Right renal cortex interstitium (tissue), 3 donors: Measurements from ENCODE around the gene CA10. TPM values are rescaled to one million over a fixed set of nuclear protein-coding genes. Genes with fewer than 3 reads are reported as not detected.

Experiments
- DNase-seq, 3 donors: peaks; one replicate each; pipeline ENCODE4 v3.0.0-alpha.2; 2013; ENCODE audit warnings: low read depth in 3 of 3, low spot score in 2 of 3
- polyA plus RNA-seq, 3 donors: library from polyadenylated mRNA; unstranded; fragments of 120-200 nt; gene quantifications; one replicate each; pipeline ENCODE4 v1.2.1, GENCODE V29; 2013; ENCODE audit not compliant: insufficient read length in 3 of 3

CA10 gene
- 10 to 100 TPM; 15.2 to 23.4 (median 17.3) TPM for polyA plus RNA-seq

DNA sequence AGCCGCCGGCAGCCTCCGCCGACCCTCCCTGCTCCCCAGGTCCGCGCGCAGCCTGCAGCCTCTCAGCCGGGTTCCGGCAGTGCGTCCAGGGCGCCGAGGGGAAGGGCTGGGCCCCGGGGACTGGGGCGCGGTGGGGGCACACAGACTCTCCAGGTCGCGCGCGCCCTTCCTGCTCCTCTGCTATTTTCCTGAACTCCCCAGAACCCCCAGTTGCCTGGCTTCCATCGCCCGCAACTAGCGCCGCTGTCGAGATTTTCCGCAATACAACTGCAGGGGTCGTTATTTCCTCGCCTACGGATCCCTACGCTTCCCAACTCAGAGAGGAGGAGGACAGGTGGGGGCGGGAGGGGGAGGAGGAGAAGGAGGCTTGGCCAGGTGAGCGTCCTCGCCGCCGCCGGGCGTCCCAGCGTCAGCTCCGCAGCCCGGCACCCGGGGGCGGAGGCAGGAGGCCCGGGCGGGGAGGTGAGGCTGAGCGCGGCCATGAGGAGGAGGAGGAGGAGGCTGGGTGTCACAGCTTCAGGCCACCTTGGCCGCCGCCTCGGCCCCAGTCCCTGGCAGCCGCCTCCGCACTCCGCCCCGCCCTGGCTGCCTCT is at the start of gene CA10:
TSS of gene CA10 (minus strand) at position 265 of the 593 bp plus-strand sequence.
- DNase-seq: no peak

DNA sequence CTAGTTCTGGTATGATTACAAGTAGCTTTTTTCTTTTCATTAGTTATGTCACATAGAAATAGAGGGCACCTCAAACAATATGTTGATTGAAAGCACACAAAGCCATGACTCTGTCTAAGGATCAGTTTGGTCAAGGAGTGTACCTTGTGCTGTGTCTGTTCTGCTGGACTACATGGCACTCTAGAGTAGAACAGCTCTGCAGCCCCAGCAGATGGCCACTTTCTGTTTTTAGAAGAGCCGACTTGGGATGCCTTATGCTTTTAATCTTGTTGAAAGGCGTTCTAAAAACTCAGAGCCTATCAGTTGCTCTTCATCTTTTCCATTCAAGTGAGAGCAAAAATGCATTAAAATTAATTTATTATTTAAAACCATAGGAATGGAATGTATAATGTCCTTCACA is 49.3 kb upstream of the CA10 start:
- no peak for DNase-seq

DNA sequence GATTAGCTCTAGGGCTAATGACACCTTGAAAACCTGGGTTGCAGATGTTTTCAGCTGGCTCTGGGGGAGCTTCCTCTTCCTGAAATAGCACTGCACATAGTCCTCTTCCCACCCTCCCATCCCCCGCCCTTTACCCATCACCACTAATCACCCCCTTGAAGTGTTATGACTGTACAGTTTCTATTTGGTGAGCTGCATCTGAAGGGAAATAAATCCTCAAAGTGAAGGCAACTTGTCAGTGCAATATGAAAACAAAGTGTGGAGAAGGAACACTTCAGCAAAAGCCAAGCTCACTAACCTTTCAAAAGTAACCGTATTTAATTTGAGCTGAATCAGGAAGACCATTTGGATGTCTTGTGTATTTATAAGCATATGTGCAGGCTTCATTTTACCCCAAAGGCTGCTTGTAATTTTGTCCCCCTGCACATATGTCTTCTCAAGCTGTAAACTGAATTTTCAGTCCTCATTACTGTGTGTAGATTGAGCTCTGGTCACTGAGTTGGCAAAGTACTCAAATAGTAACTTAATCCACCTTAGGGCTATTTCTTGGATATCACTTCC is 44.1 kb upstream of the CA10 start:
- DNase-seq: no peak

DNA sequence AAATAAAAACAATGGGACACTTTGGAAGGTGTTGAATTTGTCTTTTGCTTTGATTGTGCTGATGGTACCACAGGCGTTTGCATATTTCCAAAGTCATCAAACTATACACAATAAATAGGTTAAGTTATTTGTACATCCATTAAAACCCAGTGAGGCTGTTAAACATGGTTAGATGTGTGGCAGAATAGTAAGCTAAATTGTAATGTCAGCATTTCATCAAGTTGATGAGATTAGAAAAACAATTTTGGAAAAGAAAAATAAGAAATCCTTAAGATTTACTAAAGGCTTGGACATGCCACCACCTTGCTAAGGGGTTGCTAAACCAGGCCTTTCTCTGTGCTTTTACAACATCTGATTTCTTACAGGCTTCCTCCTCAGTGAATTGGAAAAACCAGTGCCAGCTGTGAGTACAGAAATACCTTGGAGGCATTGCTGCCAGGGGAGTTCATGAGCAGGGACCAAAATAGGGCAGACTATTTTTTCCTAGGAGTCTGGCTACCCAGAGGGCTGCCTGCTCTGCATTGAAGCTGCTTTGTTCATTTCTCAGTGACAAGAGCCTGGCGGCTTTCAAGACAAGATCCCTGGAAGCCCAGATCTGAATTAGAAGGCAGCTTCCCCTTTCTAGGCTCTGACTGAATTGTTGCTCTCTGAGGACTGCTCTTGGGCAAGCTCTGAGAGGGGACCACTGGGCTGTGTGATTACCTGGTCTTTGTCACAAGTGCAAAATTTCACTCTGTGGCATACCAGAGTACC is 43.4 kb upstream of the CA10 start:
- DNase-seq: no peak

DNA sequence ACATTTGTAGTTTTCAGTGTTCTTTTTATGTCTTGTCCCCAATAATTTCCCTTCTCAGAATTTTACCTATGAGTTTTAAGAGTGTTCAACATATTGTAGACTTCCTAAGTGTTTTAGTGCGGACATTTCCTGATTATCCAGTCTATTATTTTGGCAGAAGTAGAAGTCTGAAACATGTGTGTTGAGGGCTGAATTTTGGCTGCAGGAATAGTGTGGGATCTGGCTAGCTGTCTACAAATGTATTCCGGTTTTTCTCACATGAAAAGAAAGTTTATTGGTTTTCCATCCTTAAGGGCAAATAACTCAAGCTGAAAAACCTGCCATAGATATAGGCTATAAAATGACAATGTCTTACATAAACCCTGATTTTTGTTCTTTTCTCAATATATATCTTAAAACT is 33.0 kb upstream of the CA10 start:
- no peak for DNase-seq

DNA sequence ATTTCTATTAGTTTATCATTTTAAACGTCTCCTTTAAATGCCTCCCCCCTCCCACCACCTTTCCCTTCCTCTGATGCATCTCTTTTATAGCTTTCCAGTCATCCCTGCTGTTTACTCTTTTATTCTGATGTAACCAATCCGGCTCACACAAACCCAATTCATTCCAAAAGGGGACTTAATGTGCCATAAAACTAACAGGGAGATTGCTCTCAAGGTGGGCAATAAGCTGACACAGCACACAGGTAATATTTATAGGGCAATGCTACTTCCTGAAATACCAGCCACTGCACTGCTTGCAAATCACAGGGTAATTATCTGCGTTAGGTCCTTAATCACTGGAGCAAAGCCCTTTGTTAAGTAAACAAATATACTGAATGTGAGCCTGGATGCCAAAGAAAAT is 23.3 kb upstream of the CA10 start:
- DNase-seq: no peak

DNA sequence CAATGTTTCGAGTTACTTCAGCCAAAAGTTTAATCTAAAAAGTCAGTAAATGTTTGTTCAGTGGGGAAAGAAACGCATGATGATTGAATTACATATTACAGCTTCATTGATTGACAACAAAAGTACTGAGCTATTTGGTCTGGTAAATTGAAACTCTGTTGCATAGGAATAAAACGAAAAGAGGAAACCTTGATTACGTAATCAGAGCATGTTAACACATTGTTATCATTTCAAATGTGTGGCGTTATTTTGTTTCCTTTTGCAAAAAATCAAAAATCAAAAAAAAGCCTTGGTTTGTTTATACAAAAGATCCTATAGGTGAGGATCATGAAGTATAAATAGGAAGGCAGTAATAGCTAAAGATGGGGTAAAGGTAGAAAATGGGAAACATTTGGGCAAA is 19.5 kb upstream of the CA10 start:
- no peak for DNase-seq

DNA sequence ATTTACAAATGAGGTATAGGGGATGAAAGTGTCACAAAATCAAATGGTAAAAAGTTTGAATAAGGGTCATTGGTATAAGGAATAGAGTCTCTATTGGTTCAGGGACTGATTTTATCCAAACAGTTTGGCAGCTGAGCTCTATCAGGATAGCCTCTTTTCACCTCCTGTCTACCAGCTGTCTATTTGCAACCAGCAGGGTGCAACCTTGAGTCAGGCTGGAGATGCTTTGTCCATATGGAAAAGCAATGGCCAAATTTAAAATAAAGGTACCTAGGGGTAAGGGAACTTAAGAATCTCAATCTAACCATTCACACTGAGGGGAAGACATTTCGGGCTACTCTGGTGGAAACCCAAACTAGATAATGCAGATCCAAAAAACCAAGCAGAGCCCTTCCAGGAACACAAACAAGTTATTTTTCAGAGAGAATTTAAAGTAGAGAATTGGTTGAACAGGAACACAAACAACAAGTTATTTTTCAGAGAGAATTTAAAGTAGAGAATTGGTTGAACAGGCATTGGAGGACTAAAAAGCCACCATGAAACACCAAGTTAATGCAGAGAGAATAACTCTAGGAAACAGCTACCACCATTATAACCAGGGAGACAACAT is 12.6 kb upstream of the CA10 start:
- DNase-seq: no peak

DNA sequence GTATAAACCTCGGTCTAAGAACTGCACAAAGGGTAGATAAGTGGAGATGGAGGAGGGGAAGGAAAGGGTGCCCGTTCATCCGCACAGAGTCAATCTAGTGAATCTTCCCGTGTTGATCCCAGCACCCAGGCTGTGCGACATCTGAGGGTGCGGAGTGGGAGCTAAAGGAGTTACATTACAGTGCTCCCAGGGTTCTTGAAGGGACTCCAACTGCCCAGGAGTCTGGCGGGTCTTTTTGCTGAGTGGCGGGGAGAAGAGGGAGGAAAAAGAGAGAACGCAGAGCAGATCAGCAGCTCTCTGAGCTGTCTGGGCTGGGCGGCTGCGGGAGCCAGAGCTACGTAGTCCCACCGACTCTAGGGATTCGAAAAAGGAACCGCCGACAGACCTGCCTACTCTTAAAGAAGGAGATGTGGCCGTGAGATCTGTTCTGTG is 1.6 kb upstream of the CA10 start:
- no peak for DNase-seq

DNA sequence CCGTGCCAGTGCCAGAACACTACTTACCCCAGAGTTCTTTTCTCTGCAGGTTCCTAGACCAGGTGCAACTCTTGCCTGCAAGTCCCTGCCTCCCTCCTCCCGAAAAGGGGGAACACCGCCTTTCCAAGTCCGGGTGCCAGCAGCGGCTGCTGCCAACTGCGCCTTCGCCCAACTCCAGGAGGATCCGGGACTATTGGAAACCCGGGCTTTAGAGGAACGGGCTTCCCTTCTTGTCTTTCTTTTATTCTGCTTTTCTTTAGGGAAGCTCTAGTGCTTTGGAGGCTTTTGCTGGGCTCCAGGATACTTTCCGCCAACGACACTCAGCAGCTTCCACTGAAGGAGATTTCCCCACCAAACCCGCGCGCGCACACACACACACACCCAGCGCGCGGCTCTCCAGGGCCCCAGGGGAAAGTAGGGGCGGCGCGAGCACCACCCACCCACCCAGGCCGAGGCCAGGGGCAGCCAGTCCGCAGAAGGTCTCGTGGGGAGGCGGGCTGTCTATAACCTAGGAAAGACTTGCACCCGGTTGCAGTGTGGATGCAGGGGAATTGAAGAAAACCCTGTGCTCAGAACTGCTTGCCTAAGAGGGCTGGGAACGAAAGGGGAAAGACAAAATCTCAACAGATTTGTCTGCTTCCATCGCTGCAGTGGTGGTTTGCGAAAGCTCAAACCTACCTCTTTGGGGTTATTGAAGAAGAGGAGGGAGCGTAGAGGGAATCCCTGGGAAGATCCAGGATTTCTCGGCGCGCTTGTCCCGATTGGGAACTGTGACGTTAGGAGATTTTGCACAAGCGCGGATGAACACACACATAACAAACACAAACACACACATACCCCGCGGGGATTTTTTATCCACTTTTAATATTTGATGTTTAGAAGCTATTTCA is 977 bp upstream of the CA10 start:
- no peak for DNase-seq

DNA sequence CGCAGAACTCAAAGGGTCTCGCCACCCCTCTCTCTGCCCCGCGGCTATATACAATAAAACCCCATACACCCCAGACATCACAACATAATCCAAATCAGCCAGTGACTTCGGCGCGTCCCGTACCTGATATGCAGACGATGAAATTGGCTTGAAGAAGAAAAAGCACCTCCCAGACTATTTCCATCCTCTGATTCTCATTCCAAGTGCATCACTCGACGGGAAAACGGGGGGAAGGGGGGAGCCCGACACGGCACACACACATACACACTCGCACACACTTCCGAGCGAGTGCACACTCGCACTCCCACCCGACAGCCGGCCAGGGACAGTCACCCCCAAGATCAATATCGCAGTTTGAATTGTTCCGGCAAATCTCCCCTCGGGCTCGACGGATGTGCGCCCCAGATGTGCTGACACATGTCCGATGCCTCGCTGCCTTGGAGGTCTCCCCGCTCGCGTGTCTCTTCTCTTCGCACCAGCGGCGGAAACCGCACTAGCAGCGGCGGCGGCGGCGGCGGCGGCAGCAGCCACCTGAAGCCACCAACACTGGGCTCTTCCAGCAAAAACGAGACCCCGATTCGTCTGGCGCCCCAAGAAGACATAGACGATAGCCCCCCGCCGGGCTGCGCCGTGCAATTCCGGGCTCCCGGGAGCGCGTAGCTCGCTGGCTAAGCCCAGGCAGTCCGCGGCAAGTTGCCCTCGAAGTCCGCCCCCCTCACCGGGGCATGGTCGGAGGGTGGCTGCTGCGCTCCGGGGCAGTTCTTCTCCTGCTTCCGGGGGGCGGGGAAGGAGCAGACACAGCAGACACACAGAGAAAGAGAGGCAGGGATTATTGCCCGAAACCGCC is 688 bp downstream of the CA10 start:
- no peak for DNase-seq

DNA sequence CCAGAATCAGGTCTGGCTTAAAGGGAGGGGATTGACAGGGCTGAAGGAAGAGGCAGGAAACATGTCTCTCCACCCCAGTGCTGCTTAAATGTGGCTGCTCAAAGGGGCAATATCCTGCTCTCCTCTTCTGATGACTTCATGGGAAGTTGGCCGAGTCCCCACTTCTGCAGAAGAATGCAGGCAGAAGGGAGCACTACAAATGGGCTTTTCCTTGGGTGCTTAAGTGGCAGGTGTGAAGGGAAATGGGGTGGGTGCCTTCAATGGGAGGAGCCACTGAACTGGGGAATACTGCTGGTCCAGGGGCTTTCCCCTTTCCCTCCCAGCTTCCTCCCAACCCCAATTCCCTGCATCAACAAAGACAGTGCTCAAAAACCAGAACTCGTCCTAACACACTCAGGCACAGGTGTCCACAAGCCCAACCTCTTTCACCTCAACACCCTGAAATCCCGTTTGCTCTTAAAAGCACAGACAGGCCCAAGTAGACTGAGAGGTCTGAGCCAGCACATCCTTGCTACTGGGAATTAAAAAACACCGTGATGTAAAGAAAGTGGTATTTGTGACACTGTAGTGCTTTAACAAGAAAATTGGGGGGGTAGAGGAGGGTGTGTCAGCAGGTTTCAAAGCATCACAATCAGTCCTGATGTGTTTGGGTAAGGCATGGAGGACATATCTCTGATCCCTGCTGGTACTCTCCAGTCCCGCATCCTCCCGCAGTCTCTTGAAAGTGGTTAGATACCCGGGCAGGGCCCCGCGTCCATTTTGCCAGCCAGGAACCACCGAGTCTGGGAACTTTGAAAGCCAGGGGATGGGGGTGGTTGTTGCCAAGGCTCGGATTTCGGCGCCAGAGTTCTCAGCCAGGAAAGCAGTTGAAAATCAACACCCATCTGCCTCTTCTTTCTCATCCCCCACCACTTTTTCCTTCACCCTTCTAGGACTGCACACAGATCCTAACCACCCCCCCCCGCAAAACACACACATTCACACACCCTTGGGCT is 1.6 kb downstream of the CA10 start:
- no peak for DNase-seq

DNA sequence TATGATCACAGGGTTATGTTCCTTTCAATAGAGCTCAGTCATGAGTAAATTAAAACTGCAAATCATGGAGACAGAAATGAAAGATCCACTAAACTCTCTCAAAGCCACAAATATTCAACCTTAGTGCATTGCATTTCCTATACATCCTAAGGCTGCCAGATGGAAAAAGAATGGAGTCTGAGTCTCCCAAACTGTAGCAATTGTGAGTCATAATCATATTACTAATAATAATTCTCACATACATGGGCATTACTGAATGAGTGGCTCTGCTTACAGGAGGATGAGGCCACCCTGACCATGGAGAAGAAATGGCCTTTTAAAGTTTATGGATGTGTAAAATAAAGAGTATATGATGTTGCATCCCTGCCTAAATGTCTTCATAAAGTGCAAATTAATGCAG is 3.2 kb downstream of the CA10 start:
- no peak for DNase-seq

DNA sequence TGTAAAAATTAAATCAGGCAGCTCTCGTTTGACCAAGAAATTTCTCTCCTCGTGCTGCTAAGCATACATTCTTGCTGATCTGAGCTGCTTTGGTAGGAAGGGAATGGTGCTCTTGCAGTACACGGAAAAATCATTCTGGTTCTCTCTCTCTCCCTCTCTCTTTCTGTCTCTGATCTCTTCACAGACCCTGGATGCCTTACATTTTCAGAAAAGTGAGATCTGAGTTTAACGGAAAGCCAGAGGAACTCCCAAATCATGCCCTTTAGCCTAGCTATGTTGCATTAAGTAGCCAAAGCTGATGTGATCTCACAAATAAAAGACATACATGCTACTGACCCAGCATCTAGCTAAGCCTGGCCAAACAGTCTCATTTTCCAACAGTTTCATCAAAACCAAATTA is 4.0 kb downstream of the CA10 start:
- no peak for DNase-seq

DNA sequence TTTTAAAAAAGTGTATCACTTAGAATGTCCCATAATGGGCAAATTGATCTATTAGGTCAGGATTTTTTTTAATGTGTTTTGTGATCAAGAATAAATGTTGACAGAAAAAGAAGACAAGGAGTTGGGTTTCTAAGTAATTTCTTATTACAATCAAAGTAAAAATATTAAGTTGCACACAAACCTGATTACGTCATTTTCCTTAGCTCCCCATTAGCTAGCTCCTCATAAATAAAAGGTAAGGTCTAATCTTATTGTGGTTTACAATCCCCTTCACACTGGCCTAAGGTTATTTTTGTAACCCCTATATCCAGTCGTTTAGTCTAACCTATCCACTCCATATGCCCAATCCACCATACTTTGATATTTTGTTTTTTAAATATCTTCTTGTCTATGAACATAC is 7.6 kb downstream of the CA10 start:
- DNase-seq: no peak

DNA sequence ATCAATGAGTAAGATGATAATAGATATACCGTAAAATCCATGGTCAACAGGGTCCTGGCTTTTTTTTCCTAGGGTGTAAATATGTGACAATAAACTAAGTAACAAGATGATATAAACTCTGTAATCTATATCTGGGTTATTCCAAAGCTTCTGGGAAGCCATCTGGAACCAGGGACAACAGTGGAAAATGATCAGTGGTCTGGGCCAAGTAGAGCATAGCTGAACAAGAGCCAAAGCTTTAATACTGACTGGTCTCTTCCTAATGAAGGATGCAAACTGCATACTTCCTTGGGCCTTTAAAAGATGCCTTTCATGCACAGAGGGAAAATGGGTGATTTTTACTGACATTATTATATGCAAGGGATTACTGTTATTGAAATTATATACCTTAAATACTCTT is 8.9 kb downstream of the CA10 start:
- no peak for DNase-seq

DNA sequence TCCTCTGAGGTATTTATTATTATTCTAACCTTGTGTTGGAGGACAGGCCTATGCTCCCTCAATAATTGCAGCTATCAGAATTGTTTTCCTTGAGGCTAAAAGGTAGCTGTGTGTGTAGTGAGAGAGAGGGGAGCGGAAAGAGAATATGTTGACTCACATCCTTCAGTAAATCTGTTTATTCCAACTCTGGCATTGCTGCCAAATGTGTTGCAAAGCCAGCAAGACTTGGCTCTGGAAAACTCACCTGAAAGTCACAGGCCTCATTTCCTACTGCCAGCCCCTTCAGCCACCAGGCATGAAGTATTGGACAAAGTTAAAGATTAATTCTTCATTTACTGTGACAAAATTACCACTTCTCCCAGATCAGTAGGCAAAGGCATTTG is 9.6 kb downstream of the CA10 start:
- no peak for DNase-seq

DNA sequence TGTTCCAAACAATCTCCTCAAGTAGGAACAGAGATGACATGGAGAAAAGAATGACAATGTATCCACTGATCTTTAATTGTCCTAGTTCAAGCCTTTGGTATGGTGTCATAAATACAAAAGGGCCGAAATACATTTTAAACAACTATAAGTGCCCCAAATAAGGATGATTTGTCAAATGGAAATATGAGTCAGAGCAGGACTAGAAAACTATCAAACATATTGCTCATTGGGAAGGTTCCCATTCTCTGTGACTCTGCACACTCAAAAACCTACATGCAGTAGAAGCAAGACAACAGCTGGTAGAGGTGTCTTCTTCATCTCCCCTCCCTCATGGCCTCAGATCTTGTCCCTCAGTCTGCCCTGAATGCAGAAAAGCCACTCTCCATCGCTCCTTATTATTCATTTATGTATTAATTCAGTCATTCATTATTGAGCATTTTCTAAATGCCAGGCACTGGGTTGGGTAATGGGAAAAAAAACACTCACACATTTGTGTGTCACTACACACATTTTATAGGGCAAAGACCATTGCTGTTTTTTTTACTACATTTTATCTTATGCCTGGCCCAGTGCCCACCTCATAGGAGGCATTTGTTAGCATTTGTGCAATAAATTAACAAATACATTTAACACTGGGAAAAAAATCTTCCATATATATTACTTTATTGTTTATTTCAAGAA is 10.1 kb downstream of the CA10 start:
- no peak for DNase-seq
